GM21576 (cell line): ENCODE data around the gene NPFF.

Experiments
- ATAC-seq: cut with Tn5 transposase; IDR thresholded peaks from one replicate; pipeline ENCODE4 v1.9.1; 2021; ENCODE audit warnings: mild to moderate bottlenecking, moderate library complexity; ENCODE audit not compliant: unreplicated experiment

Gene NPFF

DNA sequence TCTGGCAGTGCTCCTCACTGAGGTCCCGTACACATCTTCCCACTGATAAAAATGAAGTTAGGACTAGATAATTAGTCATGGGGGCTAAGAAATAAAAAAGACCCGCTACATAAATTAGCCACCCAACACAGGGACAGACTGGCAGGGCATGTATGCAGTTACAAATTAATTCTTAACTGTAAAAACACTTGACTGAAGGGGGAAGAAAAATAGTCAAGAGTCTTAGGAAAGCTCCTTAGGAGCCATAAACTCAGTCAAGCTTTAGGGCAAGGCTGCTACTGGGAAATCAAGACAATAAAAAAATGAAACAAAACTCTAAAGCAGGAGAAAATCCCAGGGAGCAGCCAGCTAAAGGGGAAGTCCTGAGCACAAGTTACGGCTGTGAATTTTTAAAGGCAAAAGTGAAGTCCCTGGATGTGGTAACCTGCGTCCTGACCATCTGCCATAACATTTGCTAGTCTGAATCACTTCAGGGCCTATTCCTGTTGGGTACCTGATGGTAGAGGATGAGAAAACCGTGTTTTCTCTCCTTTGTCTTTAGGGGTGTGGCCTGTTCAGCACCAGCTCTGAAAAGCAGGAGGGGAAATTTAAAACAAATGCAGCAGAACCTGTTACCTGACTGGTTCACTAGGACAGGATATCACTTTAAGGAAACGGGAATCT is 7.5 kb upstream of the NPFF start:
- no peak for ATAC-seq

DNA sequence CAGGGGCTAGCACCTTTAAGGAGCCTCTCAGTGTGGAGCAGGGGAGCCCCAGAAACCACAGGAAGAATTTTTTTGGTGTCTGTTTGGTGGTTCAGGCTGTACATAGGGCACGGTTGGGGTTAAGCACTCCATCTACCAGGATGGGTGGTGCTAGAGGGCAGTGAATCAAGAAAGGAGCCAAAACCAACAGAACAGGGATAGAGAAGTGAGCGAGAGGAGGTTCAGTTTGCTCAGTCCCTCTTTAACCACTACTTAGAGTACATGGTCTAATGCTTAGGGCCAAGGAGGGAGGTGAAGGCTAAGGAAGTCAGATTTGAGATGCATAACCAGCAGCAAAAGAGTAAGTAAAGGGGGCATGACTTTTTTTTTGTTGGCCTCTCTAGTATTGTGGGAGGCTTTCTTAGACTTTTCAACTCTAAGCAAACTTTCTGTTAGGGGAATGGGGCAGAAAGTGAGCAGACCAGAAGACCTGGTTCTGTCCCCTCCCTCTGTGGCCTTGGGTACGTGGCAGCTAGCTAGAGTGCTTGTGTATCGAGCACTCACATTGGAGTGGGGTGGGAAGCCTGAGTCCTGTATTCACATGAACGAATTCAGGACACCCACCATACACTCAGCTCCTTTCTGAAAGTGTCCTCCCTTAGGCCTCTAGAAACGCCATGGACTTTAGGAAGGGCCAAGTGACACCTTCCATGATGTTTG is 6.6 kb upstream of the NPFF start:
- ATAC-seq = no peak

DNA sequence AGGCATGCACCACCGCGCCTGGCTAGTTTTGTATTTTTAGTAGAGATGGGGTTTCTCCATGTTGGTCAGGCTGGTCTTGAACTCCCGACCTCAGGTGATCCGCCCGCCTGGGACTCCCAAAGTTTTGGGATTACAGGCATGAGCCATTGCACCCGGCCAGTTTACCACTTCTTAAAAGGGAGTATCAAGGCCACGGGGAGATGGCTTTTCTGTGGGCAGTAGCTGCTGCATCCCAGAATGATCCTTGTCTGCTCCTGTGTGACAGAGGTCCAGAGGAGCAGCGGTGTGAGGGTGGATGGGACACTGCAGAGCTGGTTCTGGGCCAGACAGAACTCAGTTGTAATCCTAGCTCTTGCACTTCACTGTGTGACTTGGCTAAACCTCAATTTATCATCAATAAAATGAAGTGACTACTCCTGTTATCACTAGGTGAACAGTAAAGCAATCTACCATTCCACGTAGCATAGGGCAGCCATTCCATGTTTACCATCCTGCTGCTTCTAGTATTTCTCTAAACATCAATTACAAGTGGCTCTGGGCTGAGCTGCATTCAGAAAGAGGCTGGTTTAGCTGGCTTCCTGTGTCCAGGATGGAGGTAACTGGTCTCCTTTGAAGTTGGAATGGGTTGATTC is 3.0 kb upstream of the NPFF start:
- ATAC-seq = no peak

DNA sequence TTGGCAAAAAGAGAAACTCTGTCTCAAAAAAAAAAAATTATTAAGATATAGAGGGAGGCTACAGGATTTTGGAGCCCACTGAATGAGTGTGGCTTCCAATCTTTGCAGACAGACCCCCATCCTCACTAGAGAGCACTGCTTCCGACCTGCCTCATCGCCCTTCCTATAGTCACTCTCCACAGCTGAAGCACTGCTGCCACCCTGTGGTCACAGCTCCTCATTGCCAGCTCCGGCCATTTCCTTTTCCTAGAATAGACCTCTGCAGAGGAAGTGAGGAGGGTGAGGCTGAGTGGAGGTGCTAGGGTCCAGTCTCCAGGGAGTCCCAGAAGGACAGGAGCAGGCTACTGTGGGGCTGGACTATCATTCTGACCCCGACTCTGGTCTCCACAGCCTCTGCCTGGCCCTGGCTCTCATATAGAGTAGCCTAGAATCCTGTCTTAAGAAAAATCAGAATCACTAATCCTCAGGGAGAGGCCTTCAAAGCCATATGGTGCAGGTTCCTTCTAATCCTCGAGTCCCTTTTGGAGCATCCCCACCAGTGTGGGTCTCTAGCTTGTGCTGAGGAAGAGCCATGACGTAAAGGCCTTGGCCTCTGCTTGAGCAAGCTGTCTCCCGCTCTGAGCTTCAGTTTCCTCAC is 1.4 kb upstream of the NPFF start:
- ATAC-seq = peak; percentile 89

DNA sequence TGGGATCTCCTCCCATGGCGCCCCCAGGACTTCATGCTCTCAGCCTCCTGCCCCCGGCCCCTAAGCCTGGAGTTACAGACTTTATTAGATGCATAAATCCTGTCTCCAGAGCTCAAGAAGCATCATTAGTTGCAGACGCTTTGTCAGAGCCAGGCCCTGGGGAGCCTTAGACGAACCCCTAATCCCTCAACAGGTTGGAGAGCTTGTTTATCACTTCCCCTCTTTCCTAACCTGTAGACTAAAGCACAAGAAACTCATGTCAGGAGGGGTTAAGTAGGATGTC is 260 bp upstream of the NPFF start:
- ATAC-seq = no peak

DNA sequence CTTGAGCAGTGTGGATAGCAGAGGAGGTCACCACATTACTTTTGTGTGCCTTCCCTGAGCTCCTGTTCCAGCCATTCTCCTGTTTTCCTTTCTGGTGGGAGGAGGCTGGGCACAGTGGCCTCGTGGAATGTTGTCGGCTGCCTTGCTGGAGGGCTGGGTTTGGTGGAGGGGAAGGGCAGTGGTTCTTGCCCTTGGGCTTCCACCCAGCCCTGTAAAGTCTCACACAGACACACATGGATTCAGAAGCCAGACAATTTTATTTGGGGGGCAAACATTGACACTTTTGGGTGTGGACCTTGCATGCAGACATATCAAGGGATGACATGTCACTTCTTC is 866 bp downstream of the NPFF start:
- no peak for ATAC-seq

GRCh38 chr12:53505555-53506449 is 1.5 kb downstream of the NPFF start:
- ATAC-seq = no peak

DNA sequence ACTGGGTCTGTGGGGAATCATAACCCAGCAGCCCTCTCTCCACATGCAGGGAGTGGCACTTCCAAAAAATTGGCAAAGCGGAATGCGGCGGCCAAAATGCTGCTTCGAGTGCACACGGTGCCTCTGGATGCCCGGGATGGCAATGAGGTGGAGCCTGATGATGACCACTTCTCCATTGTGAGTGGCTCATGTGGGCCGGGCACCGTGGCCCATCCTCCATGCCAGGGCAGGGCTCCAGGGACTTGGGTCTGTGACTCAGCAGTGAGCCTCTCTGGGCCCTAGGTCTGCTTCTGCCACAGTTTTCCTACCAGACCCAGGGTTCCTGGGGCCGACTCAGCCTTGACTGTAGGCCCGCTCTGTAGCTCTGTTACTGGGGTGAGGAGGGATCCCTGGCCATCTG is 2.2 kb downstream of the NPFF start:
- no peak for ATAC-seq

GRCh38 chr12:53504004-53504920 is 3.0 kb downstream of the NPFF start:
- ATAC-seq = no peak

DNA sequence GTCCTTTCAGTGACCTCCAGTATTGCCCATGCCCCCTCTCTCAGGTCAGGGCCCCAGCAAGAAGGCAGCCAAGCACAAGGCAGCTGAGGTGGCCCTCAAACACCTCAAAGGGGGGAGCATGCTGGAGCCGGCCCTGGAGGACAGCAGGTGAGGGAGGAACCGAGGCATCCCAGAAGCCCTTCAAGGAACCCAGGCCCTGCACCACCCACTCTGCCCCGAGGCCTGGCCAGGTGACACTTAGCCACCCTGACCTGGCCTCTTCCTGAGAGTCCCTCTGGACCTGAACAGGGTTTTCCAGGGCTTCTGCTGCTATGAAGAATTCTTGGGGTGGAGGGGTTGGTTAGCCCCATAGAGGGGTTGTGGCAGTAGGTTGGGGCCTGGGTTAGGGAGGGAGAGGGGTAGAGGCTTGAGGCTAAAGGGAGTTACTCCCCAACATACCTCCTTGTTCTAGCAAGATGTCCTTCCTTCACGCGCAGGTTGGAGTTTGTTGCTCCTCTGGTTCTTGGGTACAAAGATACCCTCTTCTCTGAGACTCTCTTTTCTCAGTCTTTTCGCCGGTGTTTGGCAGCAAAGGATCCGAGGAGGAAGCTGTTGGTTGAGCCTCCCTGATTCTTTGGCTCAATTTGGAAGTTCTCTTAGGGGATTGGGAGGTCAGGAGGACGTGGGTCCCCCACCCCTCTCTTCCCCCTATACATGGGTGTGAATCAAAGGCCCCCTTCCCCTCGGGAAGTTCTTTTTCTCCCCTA is 4.1 kb downstream of the NPFF start:
- no peak for ATAC-seq

GRCh38 chr12:53502331-53502730 is 5.0 kb downstream of the NPFF start:
- no peak for ATAC-seq

DNA sequence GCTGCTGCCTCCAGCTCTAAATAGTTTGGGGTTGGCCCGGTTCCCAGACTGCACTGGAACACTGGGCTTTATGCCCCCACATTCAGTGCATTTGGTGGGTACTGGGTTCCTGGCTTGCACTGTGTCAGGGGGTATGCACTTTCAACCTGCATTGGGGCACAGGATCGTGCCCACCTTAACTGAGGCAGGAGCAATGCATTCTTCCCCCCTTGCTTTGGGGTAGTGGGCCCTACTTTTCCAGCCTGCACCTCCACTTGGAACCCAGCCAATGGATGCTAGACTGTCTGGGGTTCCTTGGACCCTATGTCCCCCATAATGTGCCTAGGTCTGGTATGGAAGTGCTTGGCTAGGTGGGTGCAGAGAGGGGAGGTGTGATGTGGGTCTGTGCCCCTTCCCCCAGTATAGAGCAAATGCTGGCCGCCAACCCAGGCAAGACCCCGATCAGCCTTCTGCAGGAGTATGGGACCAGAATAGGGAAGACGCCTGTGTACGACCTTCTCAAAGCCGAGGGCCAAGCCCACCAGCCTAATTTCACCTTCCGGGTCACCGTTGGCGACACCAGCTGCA is 5.6 kb downstream of the NPFF start:
- ATAC-seq = no peak

DNA sequence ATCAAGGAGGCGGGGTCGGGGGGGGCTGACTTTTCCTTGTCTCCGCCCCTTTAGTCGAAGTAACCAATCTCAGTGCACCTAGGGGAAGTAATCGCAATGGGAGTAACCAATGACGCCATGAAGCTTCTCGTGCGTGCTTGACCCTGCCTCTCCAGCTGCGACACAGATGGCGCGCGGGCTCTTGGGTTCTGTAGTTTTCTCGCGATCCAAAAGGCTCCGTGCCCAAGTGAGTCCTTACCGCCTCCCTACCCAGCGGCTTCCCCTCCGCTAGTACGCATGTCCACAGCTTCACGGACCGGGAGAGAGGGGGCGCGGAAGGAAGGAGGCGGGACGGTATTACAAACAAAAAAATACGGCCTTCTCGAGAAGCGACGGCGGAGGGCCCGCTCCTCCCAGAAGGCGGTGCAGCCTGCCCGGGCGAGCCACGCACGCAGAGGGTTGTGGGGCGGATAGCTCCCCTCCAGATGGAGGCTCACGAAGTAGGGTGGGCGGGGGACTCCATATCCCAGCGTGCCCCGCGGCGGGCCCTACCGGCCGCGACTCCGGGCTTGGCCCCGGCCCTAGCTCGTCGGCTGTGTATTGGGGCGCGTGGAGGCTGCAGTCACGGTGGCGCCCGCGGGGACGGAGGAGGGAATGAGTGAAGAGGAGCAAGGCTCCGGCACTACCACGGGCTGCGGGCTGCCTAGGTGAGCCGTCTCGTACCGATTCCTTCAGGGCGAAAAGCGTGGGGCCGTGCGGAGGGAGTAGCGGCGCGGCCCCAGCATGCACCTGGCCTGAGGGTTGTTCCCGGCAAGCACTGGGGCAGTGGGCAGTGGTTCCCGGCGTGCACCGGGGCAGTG is 6.3 kb downstream of the NPFF start, which contains the start of gene TARBP2:
TARBP2 (plus strand) TSS at position 508 of the 839 bp plus-strand sequence; CDS start at position 634, 126 bp downstream.
- peak; percentile 82 for ATAC-seq

GRCh38 chr12:53500142-53500775 is 7.0 kb downstream of the NPFF start:
- no peak for ATAC-seq

GRCh38 chr12:53499266-53500141 is 7.8 kb downstream of the NPFF start, which contains the start of gene MAP3K12:
Gene MAP3K12, minus strand, starts transcription at chr12:53499458. Its CDS starts 12,067 bp downstream, at chr12:53487391.
- ATAC-seq = no peak

GRCh38 chr12:53498235-53498630 is 9.1 kb downstream of the NPFF start:
- no peak for ATAC-seq
